ENCODE measurements around the gene FCN3. TPM values are rescaled to one million over a fixed set of nuclear protein-coding genes. Genes with fewer than 3 reads are reported as not detected.

The FCN3 gene
- total and polyA plus RNA-seq, 9 of the 15 experiments (the other 6 are each of a cell fraction or from before 2014, with no cell fraction given), result 0.49 TPM; not detected in 8

DNA sequence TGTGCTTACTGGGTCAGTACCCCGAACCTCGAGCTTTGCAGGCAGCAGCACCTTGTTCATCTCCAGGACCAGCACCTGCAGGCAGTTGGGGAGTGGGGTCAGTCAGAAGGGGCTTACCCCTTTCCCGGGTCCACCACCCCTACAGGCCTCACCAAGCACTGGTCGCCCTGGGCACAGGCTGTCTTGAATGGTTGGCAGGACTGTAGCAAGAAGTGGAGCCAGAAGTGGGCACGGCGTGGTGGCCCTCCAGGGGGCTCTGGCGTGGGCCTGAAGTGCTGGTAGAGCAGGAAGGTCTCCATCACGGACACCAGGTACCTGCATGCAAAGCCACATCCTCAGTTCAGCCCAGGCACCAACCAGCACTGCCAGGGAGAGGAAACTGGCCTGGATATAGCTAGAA lies 13.1 kb downstream of the FCN3 start:
- ChIA-PET CTCF (ENCODE audit: low intra/inter-chr PET ratio) (no interaction called here), POLR2A (interaction anchor here (0.6 to 1.1 kb wide), 3 partner anchors 9 to 48 kb away, joined by 3 to 5 read pairs (median 3); no protein-coding TSS in a partner anchor)
- no peak overlapping the region for H3K4me3 ChIP-seq
- H3K9me3 ChIP-seq (replicated peaks; ENCODE audit: control insufficient read depth, insufficient read depth, low read depth, low read length), result no peaks in the 10 kb centered on the region
- H4K20me1 ChIP-seq (replicated peaks; ENCODE audit: control insufficient read depth, insufficient read depth, low read length), result peaks cover 10% of the 10 kb centered on the region; the same call in 1 of the 2 replicates
- in situ Hi-C loops (cut with MboI) (no loop called here), intact Hi-C loops (cut with micrococcal nuclease) (loop anchor here (10.0 kb wide), 1 partner anchor 167 kb away; no protein-coding TSS in a partner anchor)
- no peaks in the 10 kb centered on the region for H3K79me2 ChIP-seq (ENCODE audit: control insufficient read depth, insufficient read depth, low read length)
- no peaks in the 10 kb centered on the region for H3K9me1 ChIP-seq (ENCODE audit: control insufficient read depth, insufficient read depth, low read length)
- no peak for FAIRE-seq
- no peak overlapping the region for H3K27ac ChIP-seq (ENCODE audit: extremely low read depth, low read depth, low read length)
- H3K27me3 ChIP-seq (ENCODE audit: control insufficient read depth in 2 of 2, insufficient read depth in 2 of 2, low read length in 2 of 2), result no peaks in the 10 kb centered on the region
- no peak overlapping the region for H2AFZ ChIP-seq (ENCODE audit: low read depth, low read length)
- no peak for DNase-seq (ENCODE audit: extremely low read depth in 1 of 4, low spot score in 3 of 4)
- H3K36me3 ChIP-seq (ENCODE audit: control insufficient read depth, insufficient read depth, low read length), result peaks cover 4% of the 10 kb centered on the region; the same call in 1 of the 3 replicates
- BruUV-seq (replicated peaks), result no TSS peak
- ATAC-seq, result no peak
- TF ChIP-seq, protein P1, sequence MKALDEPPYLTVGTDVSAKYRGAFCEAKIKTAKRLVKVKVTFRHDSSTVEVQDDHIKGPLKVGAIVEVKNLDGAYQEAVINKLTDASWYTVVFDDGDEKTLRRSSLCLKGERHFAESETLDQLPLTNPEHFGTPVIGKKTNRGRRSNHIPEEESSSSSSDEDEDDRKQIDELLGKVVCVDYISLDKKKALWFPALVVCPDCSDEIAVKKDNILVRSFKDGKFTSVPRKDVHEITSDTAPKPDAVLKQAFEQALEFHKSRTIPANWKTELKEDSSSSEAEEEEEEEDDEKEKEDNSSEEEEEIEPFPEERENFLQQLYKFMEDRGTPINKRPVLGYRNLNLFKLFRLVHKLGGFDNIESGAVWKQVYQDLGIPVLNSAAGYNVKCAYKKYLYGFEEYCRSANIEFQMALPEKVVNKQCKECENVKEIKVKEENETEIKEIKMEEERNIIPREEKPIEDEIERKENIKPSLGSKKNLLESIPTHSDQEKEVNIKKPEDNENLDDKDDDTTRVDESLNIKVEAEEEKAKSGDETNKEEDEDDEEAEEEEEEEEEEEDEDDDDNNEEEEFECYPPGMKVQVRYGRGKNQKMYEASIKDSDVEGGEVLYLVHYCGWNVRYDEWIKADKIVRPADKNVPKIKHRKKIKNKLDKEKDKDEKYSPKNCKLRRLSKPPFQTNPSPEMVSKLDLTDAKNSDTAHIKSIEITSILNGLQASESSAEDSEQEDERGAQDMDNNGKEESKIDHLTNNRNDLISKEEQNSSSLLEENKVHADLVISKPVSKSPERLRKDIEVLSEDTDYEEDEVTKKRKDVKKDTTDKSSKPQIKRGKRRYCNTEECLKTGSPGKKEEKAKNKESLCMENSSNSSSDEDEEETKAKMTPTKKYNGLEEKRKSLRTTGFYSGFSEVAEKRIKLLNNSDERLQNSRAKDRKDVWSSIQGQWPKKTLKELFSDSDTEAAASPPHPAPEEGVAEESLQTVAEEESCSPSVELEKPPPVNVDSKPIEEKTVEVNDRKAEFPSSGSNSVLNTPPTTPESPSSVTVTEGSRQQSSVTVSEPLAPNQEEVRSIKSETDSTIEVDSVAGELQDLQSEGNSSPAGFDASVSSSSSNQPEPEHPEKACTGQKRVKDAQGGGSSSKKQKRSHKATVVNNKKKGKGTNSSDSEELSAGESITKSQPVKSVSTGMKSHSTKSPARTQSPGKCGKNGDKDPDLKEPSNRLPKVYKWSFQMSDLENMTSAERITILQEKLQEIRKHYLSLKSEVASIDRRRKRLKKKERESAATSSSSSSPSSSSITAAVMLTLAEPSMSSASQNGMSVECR (CRISPR knock-in tag; IDR thresholded peaks at IDR 0.05), result no peak
- TF ChIP-seq, protein P2, sequence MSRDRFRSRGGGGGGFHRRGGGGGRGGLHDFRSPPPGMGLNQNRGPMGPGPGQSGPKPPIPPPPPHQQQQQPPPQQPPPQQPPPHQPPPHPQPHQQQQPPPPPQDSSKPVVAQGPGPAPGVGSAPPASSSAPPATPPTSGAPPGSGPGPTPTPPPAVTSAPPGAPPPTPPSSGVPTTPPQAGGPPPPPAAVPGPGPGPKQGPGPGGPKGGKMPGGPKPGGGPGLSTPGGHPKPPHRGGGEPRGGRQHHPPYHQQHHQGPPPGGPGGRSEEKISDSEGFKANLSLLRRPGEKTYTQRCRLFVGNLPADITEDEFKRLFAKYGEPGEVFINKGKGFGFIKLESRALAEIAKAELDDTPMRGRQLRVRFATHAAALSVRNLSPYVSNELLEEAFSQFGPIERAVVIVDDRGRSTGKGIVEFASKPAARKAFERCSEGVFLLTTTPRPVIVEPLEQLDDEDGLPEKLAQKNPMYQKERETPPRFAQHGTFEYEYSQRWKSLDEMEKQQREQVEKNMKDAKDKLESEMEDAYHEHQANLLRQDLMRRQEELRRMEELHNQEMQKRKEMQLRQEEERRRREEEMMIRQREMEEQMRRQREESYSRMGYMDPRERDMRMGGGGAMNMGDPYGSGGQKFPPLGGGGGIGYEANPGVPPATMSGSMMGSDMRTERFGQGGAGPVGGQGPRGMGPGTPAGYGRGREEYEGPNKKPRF (IDR thresholded peaks at IDR 0.05; ENCODE audit: low read depth, low read length), result no peak
- 70% methylated on average over 8 of the region's 8 CpGs for WGBS (ENCODE audit: insufficient coverage, low coverage, missing lambda C conversion rate)
- no peak overlapping the region for H3K9ac ChIP-seq (ENCODE audit: insufficient read depth in 1 of 2, low read depth in 2 of 2, low read length in 2 of 2)
- no peak overlapping the region for H3K4me2 ChIP-seq (ENCODE audit: insufficient read depth, low read length)
- peaks cover 18 to 72% of the 10 kb centered on the region in 2 experiments for H3K4me1 ChIP-seq (replicated peaks in 1 of 2; ENCODE audit: control insufficient read depth in 2 of 2, insufficient read depth in 2 of 2, low read length in 2 of 2)
